PC-9 (cell line): Measurements from ENCODE around the gene CFAP61. TPM values are rescaled to one million over a fixed set of nuclear protein-coding genes. Genes with fewer than 3 reads are reported as not detected.

Experiments used
- BruUV-seq: library from RNA; stranded (reverse); fragments of 400-500 nt; replicated peaks from 2 replicates; lab custom pipeline; 2021; lab: Mats Ljungman, UMichigan
- CTCF ChIA-PET: fragments of 300-600 bp; sonication (Branson Sonifier 250); formaldehyde crosslinking; loops from one replicate; lab custom pipeline; 2022; ENCODE audit warnings: antibody characterized with exemption; lab: Charles Lee
- POLR2A ChIA-PET: fragments of 300-600 bp; sonication (Branson Sonifier 250); formaldehyde crosslinking; loops from one replicate; lab custom pipeline; 2022; ENCODE audit warnings: antibody characterized with exemption; ENCODE audit not compliant: unreplicated experiment; lab: Charles Lee
- DNase-seq, 2 experiments: peaks; one replicate each; pipeline versions ENCODE4 v3.0.0 to v3.0.0-alpha.2; 2015 to 2022; ENCODE audit warnings: mixed read lengths in 1 of 2
- H2AFZ ChIP-seq: fragments of 200-600 bp; sonication (generic); 2 replicates; pipeline ENCODE4 v1.8.1; 2017; ENCODE audit warnings: antibody characterized with exemption
- H3F3A ChIP-seq: fragments of 200-600 bp; sonication (generic); 2 replicates; pipeline ENCODE4 v1.8.1; 2017; ENCODE audit warnings: antibody characterized with exemption, mild to moderate bottlenecking, low read depth; ENCODE audit not compliant: insufficient read depth
- H3K27ac ChIP-seq: fragments of 200-600 bp; sonication (generic); 2 replicates; pipeline ENCODE4 v1.6.1; 2016; ENCODE audit warnings: mixed run types
- H3K27me3 ChIP-seq: fragments of 200-600 bp; sonication (generic); 2 replicates; pipeline ENCODE4 v1.6.1; 2016; ENCODE audit warnings: low read depth, mixed run types; ENCODE audit not compliant: insufficient read depth
- H3K36me3 ChIP-seq: fragments of 200-600 bp; sonication (generic); 2 replicates; pipeline ENCODE4 v1.6.1; 2016; ENCODE audit warnings: low read depth, mixed run types
- H3K4me1 ChIP-seq: fragments of 200-600 bp; sonication (generic); replicated peaks from 2 replicates; pipeline ENCODE4 v1.6.1; 2016; ENCODE audit warnings: mixed run types; ENCODE audit not compliant: insufficient read depth
- H3K4me2 ChIP-seq: fragments of 200-600 bp; sonication (generic); 2 replicates; pipeline ENCODE4 v1.6.1; 2017; ENCODE audit warnings: mixed run types
- H3K4me3 ChIP-seq: fragments of 200-600 bp; sonication (generic); 2 replicates; pipeline ENCODE4 v1.6.1; 2016; ENCODE audit warnings: mixed run types
- H3K79me2 ChIP-seq: fragments of 200-600 bp; sonication (generic); 2 replicates; pipeline ENCODE4 v1.6.1; 2017; ENCODE audit warnings: low read depth, mixed run types
- H3K9me2 ChIP-seq: fragments of 200-600 bp; sonication (generic); 2 replicates; pipeline ENCODE4 v1.8.1; 2017; ENCODE audit warnings: mild to moderate bottlenecking; ENCODE audit not compliant: insufficient read depth
- H3K9me3 ChIP-seq: fragments of 200-600 bp; sonication (generic); 2 replicates; pipeline ENCODE4 v1.8.1; 2016; ENCODE audit warnings: low read depth; ENCODE audit not compliant: insufficient read depth
- H4K20me1 ChIP-seq: fragments of 200-600 bp; sonication (generic); 2 replicates; pipeline ENCODE4 v1.8.1; 2017; ENCODE audit not compliant: insufficient read depth
- CTCF ChIP-seq: fragments of 200-600 bp; sonication (generic); conservative IDR thresholded peaks from 2 replicates; pipeline ENCODE4 v1.6.1; 2017; ENCODE audit warnings: mixed run types, antibody characterized with exemption, mild to moderate bottlenecking, moderate library complexity
- EZH2 ChIP-seq: fragments of 200-600 bp; sonication (generic); IDR thresholded peaks from 2 replicates; pipeline ENCODE4 v1.8.0; 2017; ENCODE audit warnings: antibody characterized with exemption, low read depth
- intact Hi-C: fragments of 100-400 bp; cut with micrococcal nuclease; formaldehyde crosslinking; loops from one replicate; pipeline ENCODE4 v1.10.0; 2022; ENCODE audit not compliant: unreplicated experiment
- total RNA-seq: library from RNA; stranded (reverse); gene quantifications from 2 replicates; pipeline ENCODE4 v1.2.3, GENCODE V29; 2021

CFAP61 gene
- total RNA-seq, 1 experiment from 2014 or later, result 2.6 TPM

- Histone ChIP-seq H3K27me3 (peaks cover 33% of the 10 kb centered on the region), H3K9me2 (no peaks in the 10 kb centered on the region), H4K20me1 (no peaks in the 10 kb centered on the region), H3F3A (no peaks in the 10 kb centered on the region), H3K27ac (no peak overlapping the region), H3K4me3 (no peak overlapping the region), H3K79me2 (no peaks in the 10 kb centered on the region), H2AFZ (no peak overlapping the region), H3K4me2 (no peak overlapping the region), H3K36me3 (no peaks in the 10 kb centered on the region), H3K9me3 (no peaks in the 10 kb centered on the region), H3K4me1 (no peaks in the 10 kb centered on the region)
- ChIA-PET POLR2A (no interaction called here), CTCF (no interaction called here)
- BruUV-seq, result no TSS peak
- DNase-seq, result no peak
- intact Hi-C loops, result no loop called here
- TF ChIP-seq EZH2 (no peak), CTCF (no peak)
Measured at GRCh38 chr20:20274821-20275220, 222.5 kb downstream of the CFAP61 start.

- no peak for TF ChIP-seq CTCF
- no peak for TF ChIP-seq EZH2
- no peaks in the 10 kb centered on the region for H3K36me3 ChIP-seq
- no peak overlapping the region for H2AFZ ChIP-seq
- no peaks in the 10 kb centered on the region for H3K79me2 ChIP-seq
- H3F3A ChIP-seq, result no peaks in the 10 kb centered on the region
- H3K4me3 ChIP-seq, result no peak overlapping the region
- H3K9me3 ChIP-seq, result no peaks in the 10 kb centered on the region
- no peaks in the 10 kb centered on the region for H4K20me1 ChIP-seq
- CTCF ChIA-PET, result no interaction called here
- intact Hi-C loops, result no loop called here
- H3K4me1 ChIP-seq, result no peaks in the 10 kb centered on the region
- H3K27me3 ChIP-seq, result peaks cover 29% of the 10 kb centered on the region
- H3K27ac ChIP-seq, result no peak overlapping the region
- POLR2A ChIA-PET, result no interaction called here
- no peak overlapping the region for H3K4me2 ChIP-seq
- no peaks in the 10 kb centered on the region for H3K9me2 ChIP-seq
- DNase-seq, result no peak
- BruUV-seq, result no TSS peak
Measured at GRCh38 chr20:20275636-20276035, 223.3 kb downstream of the CFAP61 start.

- no peak overlapping the region for H3K4me3 ChIP-seq
- H3K27me3 ChIP-seq, result peaks cover 18% of the 10 kb centered on the region; the same call in 1 of the 2 replicates
- CTCF ChIA-PET, result no interaction called here
- BruUV-seq, result no TSS peak
- H3K9me2 ChIP-seq, result no peaks in the 10 kb centered on the region
- no peak overlapping the region for H2AFZ ChIP-seq
- intact Hi-C loops, result no loop called here
- H3K79me2 ChIP-seq, result no peaks in the 10 kb centered on the region
- H3K4me2 ChIP-seq, result no peak overlapping the region
- H3K4me1 ChIP-seq, result no peaks in the 10 kb centered on the region
- no peaks in the 10 kb centered on the region for H3K9me3 ChIP-seq
- no peak for TF ChIP-seq CTCF
- no peak for TF ChIP-seq EZH2
- no peaks in the 10 kb centered on the region for H3F3A ChIP-seq
- no peaks in the 10 kb centered on the region for H3K36me3 ChIP-seq
- no peak for DNase-seq
- H3K27ac ChIP-seq, result no peak overlapping the region
- POLR2A ChIA-PET, result no interaction called here
- H4K20me1 ChIP-seq, result no peaks in the 10 kb centered on the region
Measured at GRCh38 chr20:20276811-20277530, 224.6 kb downstream of the CFAP61 start.
